Uterus (tissue), 4 donors: Measurements from ENCODE around the gene HDAC4. TPM values are rescaled to one million over a fixed set of nuclear protein-coding genes. Genes with fewer than 3 reads are reported as not detected.

Source experiments
- DNase-seq, 2 donors: peaks; one replicate each; pipeline ENCODE4 v3.0.0-alpha.2; 2019 to 2020
- H3K27ac ChIP-seq, 2 donors: fragments of 200-600 bp; sonication (generic); 1 replicate in 1 of 2; 2 replicates in 1 of 2; pipeline ENCODE4 v1.5.1; 2016 to 2018
- H3K27me3 ChIP-seq, 2 donors: fragments of 200-600 bp; sonication (generic); one replicate each; pipeline ENCODE4 v1.5.1; 2018 to 2019; ENCODE audit warnings: control low read depth in 1 of 2
- H3K36me3 ChIP-seq, 2 donors: fragments of 200-600 bp; sonication (generic); one replicate each; pipeline ENCODE4 v1.5.1; 2019; ENCODE audit warnings: control low read depth in 1 of 2
- H3K4me1 ChIP-seq, 2 donors: fragments of 200-600 bp; sonication (generic); one replicate each; pipeline ENCODE4 v1.5.1; 2018 to 2019; ENCODE audit warnings: control low read depth in 1 of 2
- H3K4me3 ChIP-seq, 2 donors: fragments of 200-600 bp; sonication (generic); 1 replicate in 1 of 2; 2 replicates in 1 of 2; pipeline ENCODE4 v1.5.1; 2018 to 2019; ENCODE audit warnings: mild to moderate bottlenecking in 1 of 2
- H3K9me3 ChIP-seq, 2 donors: fragments of 200-600 bp; sonication (generic); one replicate each; pipeline ENCODE4 v1.5.1; 2019; ENCODE audit warnings: control low read depth in 1 of 2
- CTCF ChIP-seq, 4 experiments: fragments of 200-600 bp in 2 of 4; fragments of 450-650 bp in 2 of 4; sonication (generic) in 2 of 4; IDR thresholded peaks; one replicate each; pipeline ENCODE4 v1.5.1; 2016 to 2019; ENCODE audit warnings: antibody characterized with exemption in 4 of 4, mild to moderate bottlenecking in 2 of 4, moderate library complexity in 1 of 4
- POLR2A ChIP-seq, 2 donors: fragments of 450-650 bp; IDR thresholded peaks; one replicate each; pipeline ENCODE4 v1.6.1; 2016; ENCODE audit warnings: antibody characterized with exemption in 2 of 2, mild to moderate bottlenecking in 1 of 2, moderate library complexity in 1 of 2
- intact Hi-C: fragments of 100-400 bp; cut with DNase I; formaldehyde crosslinking; loops from one replicate; pipeline ENCODE4 v1.15.1; 2023; ENCODE audit warnings: low total_unique reads
- total RNA-seq, 4 donors: library from RNA; depleted of rRNA in 3 of 4; stranded (reverse); fragments of >200 nt in 3 of 4; gene quantifications; one replicate each; pipeline versions ENCODE4 v1.1.0 to v1.2.4, GENCODE V29; 2014 to 2023
- donor health status: DM: yes; HTN: yes; CAD: no.

Gene HDAC4
- total RNA-seq, 4 donors from 2014 or later = 42.1 to 91.5 (median 73.4) TPM

GRCh38 chr2:239112127-239112774 lies 288.6 kb downstream of the HDAC4 start:
- DNase-seq = peak; percentile 37 to 55
- Histone ChIP-seq H3K9me3 (no peaks in the 10 kb centered on the region), H3K27ac (peak overlapping the region; percentile 70 to 83), H3K27me3 (no peaks in the 10 kb centered on the region), H3K4me3 (no peak overlapping the region), H3K36me3 (no peaks in the 10 kb centered on the region), H3K4me1 (peaks cover 5 to 8% of the 10 kb centered on the region in 2 donors)
- no peak for TF ChIP-seq POLR2A (IDR thresholded peaks at IDR 0.05)
- no peak for TF ChIP-seq CTCF (IDR thresholded peaks at IDR 0.05)
- intact Hi-C loops = no loop called here

GRCh38 chr2:239111401-239112100 lies 289.3 kb downstream of the HDAC4 start:
- TF ChIP-seq POLR2A (IDR thresholded peaks at IDR 0.05) (no peak), CTCF (IDR thresholded peaks at IDR 0.05) (no peak)
- Histone ChIP-seq H3K4me1 (peaks cover 5 to 8% of the 10 kb centered on the region in 2 donors), H3K4me3 (no peak overlapping the region), H3K27me3 (no peaks in the 10 kb centered on the region), H3K36me3 (no peaks in the 10 kb centered on the region), H3K9me3 (no peaks in the 10 kb centered on the region), H3K27ac (peak overlapping the region; percentile 70 to 83)
- peak in 1 of 2 donors; percentile 32 for DNase-seq
- intact Hi-C loops = no loop called here

GRCh38 chr2:239110595-239111048 lies 290.2 kb downstream of the HDAC4 start:
- intact Hi-C loops = no loop called here
- DNase-seq = peak; percentile 48 to 69
- Histone ChIP-seq H3K4me3 (no peak overlapping the region), H3K27ac (peak overlapping the region; percentile 70 to 83), H3K36me3 (no peaks in the 10 kb centered on the region), H3K9me3 (no peaks in the 10 kb centered on the region), H3K27me3 (no peaks in the 10 kb centered on the region), H3K4me1 (peaks cover 5 to 8% of the 10 kb centered on the region in 2 donors)
- TF ChIP-seq CTCF (IDR thresholded peaks at IDR 0.05) (no peak), POLR2A (IDR thresholded peaks at IDR 0.05) (no peak)

GRCh38 chr2:239109928-239110545 lies 290.8 kb downstream of the HDAC4 start:
- no peaks in the 10 kb centered on the region for H3K27me3 ChIP-seq
- H3K9me3 ChIP-seq = no peaks in the 10 kb centered on the region
- H3K4me3 ChIP-seq = no peak overlapping the region
- H3K27ac ChIP-seq = peak overlapping the region; percentile 70 to 83
- intact Hi-C loops = no loop called here
- no peaks in the 10 kb centered on the region for H3K36me3 ChIP-seq
- no peak for DNase-seq
- no peak for TF ChIP-seq CTCF (IDR thresholded peaks at IDR 0.05)
- TF ChIP-seq POLR2A (IDR thresholded peaks at IDR 0.05) = no peak
- H3K4me1 ChIP-seq = peaks cover 5 to 8% of the 10 kb centered on the region in 2 donors
